Gastrocnemius medialis (tissue), 4 donors: ENCODE data around the gene TRAPPC5.

Experiments used
- CTCF ChIP-seq, 5 experiments: fragments of 450-650 bp in 3 of 5; fragments of 200-600 bp in 2 of 5; sonication (generic) in 2 of 5; IDR thresholded peaks in 4 of 5; conservative IDR thresholded peaks in 1 of 5; 1 replicate in 4 of 5; 2 replicates in 1 of 5; pipeline ENCODE4 v1.5.1; 2016 to 2019; ENCODE audit warnings: antibody characterized with exemption in 5 of 5, mild to moderate bottlenecking in 3 of 5, moderate library complexity in 3 of 5
- POLR2A ChIP-seq, 2 donors: fragments of 450-650 bp; IDR thresholded peaks; one replicate each; pipeline ENCODE4 v1.6.1; 2017; ENCODE audit warnings: antibody characterized with exemption in 2 of 2, mild to moderate bottlenecking in 2 of 2, moderate library complexity in 2 of 2

- TF ChIP-seq CTCF (IDR thresholded peaks at IDR 0.05 in 4 of 5, conservative IDR thresholded peaks at IDR 0.05 in 1 of 5) (no peak), POLR2A (IDR thresholded peaks at IDR 0.05) (no peak)
Measured at GRCh38 chr19:7633698-7634097, 46.9 kb upstream of the TRAPPC5 start, which contains the start of gene PCP2.
